Measurements from ENCODE around the gene PIGU. TPM values are rescaled to one million over a fixed set of nuclear protein-coding genes. Genes with fewer than 3 reads are reported as not detected.
A peak's percentile ranks its signal among the peaks of the same experiment; 100 is the strongest.

The PIGU gene
- total and polyA plus RNA-seq, 2 of the 13 experiments (the other 11 are each of a cell fraction or from before 2014, with no cell fraction given) = 45.5 to 231 TPM

DNA sequence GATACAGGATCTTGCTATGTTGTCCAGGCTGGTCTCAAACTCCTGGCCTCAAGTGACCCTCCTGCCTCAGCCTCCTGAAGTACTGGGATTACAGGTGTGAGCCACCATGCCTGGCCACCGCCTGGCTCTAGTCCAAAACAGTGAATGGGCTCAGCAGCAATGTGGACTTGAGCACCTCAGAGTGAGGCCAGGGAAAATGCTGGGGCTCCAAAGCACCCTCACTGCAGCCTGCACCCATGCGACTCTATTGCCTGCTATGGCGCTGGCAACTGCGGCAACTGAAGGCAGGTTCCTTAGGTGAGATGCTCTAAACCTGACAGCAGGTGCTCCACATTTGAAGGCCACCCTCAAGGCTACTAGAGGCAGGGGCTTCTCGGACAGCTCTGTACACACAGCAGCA, 91.9 kb downstream of the PIGU start (continued):
- TF ChIP-seq, protein P1, sequence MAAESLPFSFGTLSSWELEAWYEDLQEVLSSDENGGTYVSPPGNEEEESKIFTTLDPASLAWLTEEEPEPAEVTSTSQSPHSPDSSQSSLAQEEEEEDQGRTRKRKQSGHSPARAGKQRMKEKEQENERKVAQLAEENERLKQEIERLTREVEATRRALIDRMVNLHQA (CRISPR knock-in tag; IDR thresholded peaks at IDR 0.05) = no peak
- peak; percentile 44; the same call in 1 of the 2 replicates for TF ChIP-seq ZNF225 (CRISPR knock-in tag; IDR thresholded peaks at IDR 0.05)
- TF ChIP-seq ZNF292 (CRISPR knock-in tag; IDR thresholded peaks at IDR 0.05; ENCODE audit: borderline replicate concordance, low read depth) = no peak
- TF ChIP-seq IKZF4 (CRISPR knock-in tag; IDR thresholded peaks at IDR 0.05; ENCODE audit: borderline replicate concordance, low read depth, not compliant biosample characterization) = no peak
- TF ChIP-seq, protein P2, sequence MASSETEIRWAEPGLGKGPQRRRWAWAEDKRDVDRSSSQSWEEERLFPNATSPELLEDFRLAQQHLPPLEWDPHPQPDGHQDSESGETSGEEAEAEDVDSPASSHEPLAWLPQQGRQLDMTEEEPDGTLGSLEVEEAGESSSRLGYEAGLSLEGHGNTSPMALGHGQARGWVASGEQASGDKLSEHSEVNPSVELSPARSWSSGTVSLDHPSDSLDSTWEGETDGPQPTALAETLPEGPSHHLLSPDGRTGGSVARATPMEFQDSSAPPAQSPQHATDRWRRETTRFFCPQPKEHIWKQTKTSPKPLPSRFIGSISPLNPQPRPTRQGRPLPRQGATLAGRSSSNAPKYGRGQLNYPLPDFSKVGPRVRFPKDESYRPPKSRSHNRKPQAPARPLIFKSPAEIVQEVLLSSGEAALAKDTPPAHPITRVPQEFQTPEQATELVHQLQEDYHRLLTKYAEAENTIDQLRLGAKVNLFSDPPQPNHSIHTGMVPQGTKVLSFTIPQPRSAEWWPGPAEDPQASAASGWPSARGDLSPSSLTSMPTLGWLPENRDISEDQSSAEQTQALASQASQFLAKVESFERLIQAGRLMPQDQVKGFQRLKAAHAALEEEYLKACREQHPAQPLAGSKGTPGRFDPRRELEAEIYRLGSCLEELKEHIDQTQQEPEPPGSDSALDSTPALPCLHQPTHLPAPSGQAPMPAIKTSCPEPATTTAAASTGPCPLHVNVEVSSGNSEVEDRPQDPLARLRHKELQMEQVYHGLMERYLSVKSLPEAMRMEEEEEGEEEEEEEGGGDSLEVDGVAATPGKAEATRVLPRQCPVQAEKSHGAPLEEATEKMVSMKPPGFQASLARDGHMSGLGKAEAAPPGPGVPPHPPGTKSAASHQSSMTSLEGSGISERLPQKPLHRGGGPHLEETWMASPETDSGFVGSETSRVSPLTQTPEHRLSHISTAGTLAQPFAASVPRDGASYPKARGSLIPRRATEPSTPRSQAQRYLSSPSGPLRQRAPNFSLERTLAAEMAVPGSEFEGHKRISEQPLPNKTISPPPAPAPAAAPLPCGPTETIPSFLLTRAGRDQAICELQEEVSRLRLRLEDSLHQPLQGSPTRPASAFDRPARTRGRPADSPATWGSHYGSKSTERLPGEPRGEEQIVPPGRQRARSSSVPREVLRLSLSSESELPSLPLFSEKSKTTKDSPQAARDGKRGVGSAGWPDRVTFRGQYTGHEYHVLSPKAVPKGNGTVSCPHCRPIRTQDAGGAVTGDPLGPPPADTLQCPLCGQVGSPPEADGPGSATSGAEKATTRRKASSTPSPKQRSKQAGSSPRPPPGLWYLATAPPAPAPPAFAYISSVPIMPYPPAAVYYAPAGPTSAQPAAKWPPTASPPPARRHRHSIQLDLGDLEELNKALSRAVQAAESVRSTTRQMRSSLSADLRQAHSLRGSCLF (CRISPR knock-in tag; IDR thresholded peaks at IDR 0.05; ENCODE audit: borderline replicate concordance) = no peak
- TF ChIP-seq, protein P3, sequence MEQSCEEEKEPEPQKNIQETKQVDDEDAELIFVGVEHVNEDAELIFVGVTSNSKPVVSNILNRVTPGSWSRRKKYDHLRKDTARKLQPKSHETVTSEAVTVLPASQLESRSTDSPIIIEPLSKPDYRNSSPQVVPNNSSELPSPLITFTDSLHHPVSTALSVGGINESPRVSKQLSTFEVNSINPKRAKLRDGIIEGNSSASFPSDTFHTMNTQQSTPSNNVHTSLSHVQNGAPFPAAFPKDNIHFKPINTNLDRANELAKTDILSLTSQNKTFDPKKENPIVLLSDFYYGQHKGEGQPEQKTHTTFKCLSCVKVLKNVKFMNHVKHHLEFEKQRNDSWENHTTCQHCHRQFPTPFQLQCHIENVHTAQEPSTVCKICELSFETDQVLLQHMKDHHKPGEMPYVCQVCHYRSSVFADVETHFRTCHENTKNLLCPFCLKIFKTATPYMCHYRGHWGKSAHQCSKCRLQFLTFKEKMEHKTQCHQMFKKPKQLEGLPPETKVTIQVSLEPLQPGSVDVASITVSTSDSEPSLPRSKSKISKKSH (CRISPR knock-in tag; IDR thresholded peaks at IDR 0.05; ENCODE audit: borderline replicate concordance) = peak; percentile 46; the same call in 1 of the 2 replicates
- TF ChIP-seq, protein P4, sequence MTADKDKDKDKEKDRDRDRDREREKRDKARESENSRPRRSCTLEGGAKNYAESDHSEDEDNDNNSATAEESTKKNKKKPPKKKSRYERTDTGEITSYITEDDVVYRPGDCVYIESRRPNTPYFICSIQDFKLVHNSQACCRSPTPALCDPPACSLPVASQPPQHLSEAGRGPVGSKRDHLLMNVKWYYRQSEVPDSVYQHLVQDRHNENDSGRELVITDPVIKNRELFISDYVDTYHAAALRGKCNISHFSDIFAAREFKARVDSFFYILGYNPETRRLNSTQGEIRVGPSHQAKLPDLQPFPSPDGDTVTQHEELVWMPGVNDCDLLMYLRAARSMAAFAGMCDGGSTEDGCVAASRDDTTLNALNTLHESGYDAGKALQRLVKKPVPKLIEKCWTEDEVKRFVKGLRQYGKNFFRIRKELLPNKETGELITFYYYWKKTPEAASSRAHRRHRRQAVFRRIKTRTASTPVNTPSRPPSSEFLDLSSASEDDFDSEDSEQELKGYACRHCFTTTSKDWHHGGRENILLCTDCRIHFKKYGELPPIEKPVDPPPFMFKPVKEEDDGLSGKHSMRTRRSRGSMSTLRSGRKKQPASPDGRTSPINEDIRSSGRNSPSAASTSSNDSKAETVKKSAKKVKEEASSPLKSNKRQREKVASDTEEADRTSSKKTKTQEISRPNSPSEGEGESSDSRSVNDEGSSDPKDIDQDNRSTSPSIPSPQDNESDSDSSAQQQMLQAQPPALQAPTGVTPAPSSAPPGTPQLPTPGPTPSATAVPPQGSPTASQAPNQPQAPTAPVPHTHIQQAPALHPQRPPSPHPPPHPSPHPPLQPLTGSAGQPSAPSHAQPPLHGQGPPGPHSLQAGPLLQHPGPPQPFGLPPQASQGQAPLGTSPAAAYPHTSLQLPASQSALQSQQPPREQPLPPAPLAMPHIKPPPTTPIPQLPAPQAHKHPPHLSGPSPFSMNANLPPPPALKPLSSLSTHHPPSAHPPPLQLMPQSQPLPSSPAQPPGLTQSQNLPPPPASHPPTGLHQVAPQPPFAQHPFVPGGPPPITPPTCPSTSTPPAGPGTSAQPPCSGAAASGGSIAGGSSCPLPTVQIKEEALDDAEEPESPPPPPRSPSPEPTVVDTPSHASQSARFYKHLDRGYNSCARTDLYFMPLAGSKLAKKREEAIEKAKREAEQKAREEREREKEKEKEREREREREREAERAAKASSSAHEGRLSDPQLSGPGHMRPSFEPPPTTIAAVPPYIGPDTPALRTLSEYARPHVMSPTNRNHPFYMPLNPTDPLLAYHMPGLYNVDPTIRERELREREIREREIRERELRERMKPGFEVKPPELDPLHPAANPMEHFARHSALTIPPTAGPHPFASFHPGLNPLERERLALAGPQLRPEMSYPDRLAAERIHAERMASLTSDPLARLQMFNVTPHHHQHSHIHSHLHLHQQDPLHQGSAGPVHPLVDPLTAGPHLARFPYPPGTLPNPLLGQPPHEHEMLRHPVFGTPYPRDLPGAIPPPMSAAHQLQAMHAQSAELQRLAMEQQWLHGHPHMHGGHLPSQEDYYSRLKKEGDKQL (CRISPR knock-in tag; IDR thresholded peaks at IDR 0.05; ENCODE audit: low read depth) = no peak
- TF ChIP-seq, protein P5, sequence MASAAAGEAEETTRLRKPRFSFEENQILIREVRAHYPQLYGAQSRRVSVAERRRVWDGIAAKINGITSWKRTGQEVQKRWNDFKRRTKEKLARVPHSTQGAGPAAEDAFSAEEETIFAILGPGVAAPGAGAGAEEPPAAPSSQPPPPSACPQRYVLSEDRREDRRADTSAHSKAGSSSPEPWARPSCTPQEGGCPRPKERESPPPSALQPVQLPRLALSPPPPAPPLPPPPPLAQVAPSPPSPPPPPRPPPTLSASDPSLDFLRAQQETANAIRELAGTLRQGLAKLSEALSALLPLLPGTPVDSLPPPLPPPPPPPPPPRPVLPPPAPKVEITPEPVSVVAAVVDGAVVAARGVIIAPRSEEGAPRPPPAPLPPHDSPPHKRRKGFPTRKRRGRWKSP (CRISPR knock-in tag; IDR thresholded peaks at IDR 0.05) = no peak
- TF ChIP-seq ZMYM3 (CRISPR knock-in tag; IDR thresholded peaks at IDR 0.05) = 0 out of 2 replicates have a peak, but pooled peaks have one; percentile 17
- no peak for TF ChIP-seq ZNF3 (CRISPR knock-in tag; IDR thresholded peaks at IDR 0.05)
- TF ChIP-seq, protein P6, sequence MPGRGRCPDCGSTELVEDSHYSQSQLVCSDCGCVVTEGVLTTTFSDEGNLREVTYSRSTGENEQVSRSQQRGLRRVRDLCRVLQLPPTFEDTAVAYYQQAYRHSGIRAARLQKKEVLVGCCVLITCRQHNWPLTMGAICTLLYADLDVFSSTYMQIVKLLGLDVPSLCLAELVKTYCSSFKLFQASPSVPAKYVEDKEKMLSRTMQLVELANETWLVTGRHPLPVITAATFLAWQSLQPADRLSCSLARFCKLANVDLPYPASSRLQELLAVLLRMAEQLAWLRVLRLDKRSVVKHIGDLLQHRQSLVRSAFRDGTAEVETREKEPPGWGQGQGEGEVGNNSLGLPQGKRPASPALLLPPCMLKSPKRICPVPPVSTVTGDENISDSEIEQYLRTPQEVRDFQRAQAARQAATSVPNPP (CRISPR knock-in tag; IDR thresholded peaks at IDR 0.05) = no peak
- no peak for TF ChIP-seq RARG (CRISPR knock-in tag; IDR thresholded peaks at IDR 0.05; ENCODE audit: low read depth)
- TF ChIP-seq ZNF652 (CRISPR knock-in tag; IDR thresholded peaks at IDR 0.05; ENCODE audit: borderline replicate concordance, low read depth) = no peak
- no peak for TF ChIP-seq SIN3B (IDR thresholded peaks at IDR 0.05; ENCODE audit: low read length)
